MM.1S (cell line): ENCODE results near the gene CDK5.
A peak's percentile ranks its signal among the peaks of the same experiment; 100 is the strongest.
"Not testable (repeated sequence)": the region's sequence is repeated elsewhere in the genome, so short reads cannot be mapped to it uniquely, and the experiment has no call there.

ENCODE experiments used
- DNase-seq: peaks from one replicate; pipeline ENCODE4 v3.0.0-alpha.2; 2015
- H2AFZ ChIP-seq: fragments of 300-600 bp; sonication (generic); 2 replicates; pipeline ENCODE4 v1.6.0; 2016; ENCODE audit warnings: antibody characterized with exemption, low read length
- H3F3A ChIP-seq: fragments of 300-600 bp; sonication (generic); 2 replicates; pipeline ENCODE4 v1.6.1; 2016; ENCODE audit warnings: mild to moderate bottlenecking, antibody characterized with exemption, low read length, moderate library complexity, mixed read lengths; ENCODE audit not compliant: insufficient read depth
- H3K27ac ChIP-seq: fragments of 300-600 bp; sonication (generic); 2 replicates; pipeline ENCODE4 v1.5.1; 2016; ENCODE audit warnings: mild to moderate bottlenecking, low read length
- H3K27me3 ChIP-seq: fragments of 300-600 bp; sonication (generic); replicated peaks from 2 replicates; pipeline ENCODE4 v1.6.0; 2016; ENCODE audit warnings: low read length; ENCODE audit not compliant: insufficient read depth
- H3K36me3 ChIP-seq: fragments of 300-600 bp; sonication (generic); replicated peaks from 2 replicates; pipeline ENCODE4 v1.6.1; 2016; ENCODE audit warnings: mild to moderate bottlenecking, low read length, mixed read lengths; ENCODE audit not compliant: insufficient read depth
- H3K4me1 ChIP-seq: fragments of 300-600 bp; sonication (generic); 2 replicates; pipeline ENCODE4 v1.6.1; 2016; ENCODE audit warnings: low read length, mixed read lengths
- H3K4me2 ChIP-seq: fragments of 300-600 bp; sonication (generic); 2 replicates; pipeline ENCODE4 v1.6.0; 2016; ENCODE audit warnings: low read depth, low read length
- H3K4me3 ChIP-seq: fragments of 300-600 bp; sonication (generic); 2 replicates; pipeline ENCODE4 v1.5.1; 2016; ENCODE audit warnings: low read length, mixed read lengths
- H3K79me2 ChIP-seq: fragments of 300-600 bp; sonication (generic); 2 replicates; pipeline ENCODE4 v1.6.1; 2016; ENCODE audit warnings: mixed run types, low read length, mixed read lengths
- H3K9ac ChIP-seq: fragments of 300-600 bp; sonication (generic); 2 replicates; pipeline ENCODE4 v1.6.1; 2016; ENCODE audit warnings: low read length, mixed read lengths
- H3K9me2 ChIP-seq: fragments of 300-600 bp; sonication (generic); replicated peaks from 2 replicates; pipeline ENCODE4 v1.6.1; 2016; ENCODE audit warnings: mild to moderate bottlenecking, low read length, mixed read lengths; ENCODE audit not compliant: insufficient read depth
- H3K9me3 ChIP-seq: fragments of 300-600 bp; sonication (generic); replicated peaks from 2 replicates; pipeline ENCODE4 v1.6.1; 2016; ENCODE audit warnings: mild to moderate bottlenecking, low read length, mixed read lengths; ENCODE audit not compliant: insufficient read depth
- H4K20me1 ChIP-seq: fragments of 300-600 bp; sonication (generic); 2 replicates; pipeline ENCODE4 v1.6.1; 2016; ENCODE audit warnings: mild to moderate bottlenecking, low read length, moderate library complexity, mixed read lengths; ENCODE audit not compliant: insufficient read depth
- CTCF ChIP-seq: fragments of 300-600 bp; sonication (generic); IDR thresholded peaks from 2 replicates; pipeline ENCODE4 v1.5.1; 2016; ENCODE audit warnings: antibody characterized with exemption, low read length, mixed read lengths
- EZH2 ChIP-seq: fragments of 300-600 bp; sonication (generic); optimal IDR thresholded peaks from 2 replicates; pipeline ENCODE3; 2017; ENCODE audit warnings: low read depth, mild to moderate bottlenecking, antibody characterized with exemption, low read length, mixed read lengths
- EZH2phosphoT487 ChIP-seq: fragments of 300-600 bp; sonication (generic); IDR thresholded peaks from 2 replicates; pipeline ENCODE4 v1.6.1; 2018; ENCODE audit warnings: antibody characterized with exemption, low read length

CDK5 gene

GRCh38 chr7:151028131-151028947, 29.4 kb downstream of the CDK5 start, which contains the start of gene ABCB8:
TSS of gene ABCB8 (plus strand) at chr7:151028450. CDS start at chr7:151028516, 66 bp downstream.
- peak; percentile 100 for DNase-seq
- Histone ChIP-seq H3K79me2 (peaks cover 21% of the 10 kb centered on the region), H2AFZ (peak within 1 kb of the TSS; percentile 61), H3F3A (no peaks in the 10 kb centered on the region), H3K9me2 (no peaks in the 10 kb centered on the region), H3K27ac (peak within 1 kb of the TSS; percentile 77; the same call in 1 of the 2 replicates), H4K20me1 (no peaks in the 10 kb centered on the region), H3K36me3 (no peaks in the 10 kb centered on the region), H3K27me3 (no peaks in the 10 kb centered on the region), H3K4me2 (peak within 1 kb of the TSS; percentile 72), H3K4me3 (peak within 1 kb of the TSS; percentile 73), H3K9ac (peak within 1 kb of the TSS; percentile 80), H3K4me1 (peaks cover 13% of the 10 kb centered on the region), H3K9me3 (no peaks in the 10 kb centered on the region)
- TF ChIP-seq CTCF (peak; percentile 66), EZH2 (no peak)

DNA sequence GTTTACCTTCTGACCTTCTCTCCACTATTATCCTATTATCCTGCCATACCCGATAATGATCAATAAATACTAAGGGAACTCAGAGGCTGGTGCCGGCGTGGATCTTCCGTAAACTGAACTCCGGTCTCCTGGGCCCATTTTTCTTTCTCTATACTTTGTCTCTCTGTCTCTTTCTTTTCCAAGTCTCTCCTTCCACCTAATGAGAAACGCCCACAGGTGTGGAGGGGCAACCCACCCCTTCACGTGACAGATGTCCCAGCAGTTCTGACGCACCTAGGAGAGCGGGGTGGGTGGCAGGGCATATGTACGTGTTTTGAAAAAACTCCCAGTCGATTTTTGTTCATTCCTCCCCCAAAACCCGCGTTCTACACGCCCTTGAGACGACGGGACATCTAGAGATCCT, 30.0 kb downstream of the CDK5 start:
- H3K27ac ChIP-seq, result peak overlapping the region; percentile 51; the same call in 1 of the 2 replicates
- not testable (repeated sequence) for H3K9me3 ChIP-seq, DNase-seq, H3K9me2 ChIP-seq, H3K36me3 ChIP-seq, H3F3A ChIP-seq, H4K20me1 ChIP-seq, H3K27me3 ChIP-seq
- H3K79me2 ChIP-seq, result peaks cover 16% of the 10 kb centered on the region
- H3K4me3 ChIP-seq, result peak overlapping the region; percentile 64
- H3K9ac ChIP-seq, result peak overlapping the region; percentile 72
- peaks cover 13% of the 10 kb centered on the region for H3K4me1 ChIP-seq
- peak overlapping the region; percentile 54 for H2AFZ ChIP-seq
- H3K4me2 ChIP-seq, result peak overlapping the region; percentile 72

- H4K20me1 ChIP-seq, H3K9me3 ChIP-seq, H3K36me3 ChIP-seq, DNase-seq, H3K27me3 ChIP-seq, H3K9me2 ChIP-seq, H3F3A ChIP-seq: not testable (repeated sequence)
- Histone ChIP-seq H2AFZ (peak overlapping the region; percentile 54; the same call in 1 of the 2 replicates), H3K27ac (peak overlapping the region; percentile 51; the same call in 1 of the 2 replicates), H3K4me1 (peaks cover 13% of the 10 kb centered on the region), H3K9ac (peak overlapping the region; percentile 72; the same call in 1 of the 2 replicates), H3K4me2 (peak overlapping the region; percentile 72), H3K4me3 (peak overlapping the region; percentile 64), H3K79me2 (peaks cover 15% of the 10 kb centered on the region)
Measured at GRCh38 chr7:151026771-151027727, 30.6 kb downstream of the CDK5 start.

DNA sequence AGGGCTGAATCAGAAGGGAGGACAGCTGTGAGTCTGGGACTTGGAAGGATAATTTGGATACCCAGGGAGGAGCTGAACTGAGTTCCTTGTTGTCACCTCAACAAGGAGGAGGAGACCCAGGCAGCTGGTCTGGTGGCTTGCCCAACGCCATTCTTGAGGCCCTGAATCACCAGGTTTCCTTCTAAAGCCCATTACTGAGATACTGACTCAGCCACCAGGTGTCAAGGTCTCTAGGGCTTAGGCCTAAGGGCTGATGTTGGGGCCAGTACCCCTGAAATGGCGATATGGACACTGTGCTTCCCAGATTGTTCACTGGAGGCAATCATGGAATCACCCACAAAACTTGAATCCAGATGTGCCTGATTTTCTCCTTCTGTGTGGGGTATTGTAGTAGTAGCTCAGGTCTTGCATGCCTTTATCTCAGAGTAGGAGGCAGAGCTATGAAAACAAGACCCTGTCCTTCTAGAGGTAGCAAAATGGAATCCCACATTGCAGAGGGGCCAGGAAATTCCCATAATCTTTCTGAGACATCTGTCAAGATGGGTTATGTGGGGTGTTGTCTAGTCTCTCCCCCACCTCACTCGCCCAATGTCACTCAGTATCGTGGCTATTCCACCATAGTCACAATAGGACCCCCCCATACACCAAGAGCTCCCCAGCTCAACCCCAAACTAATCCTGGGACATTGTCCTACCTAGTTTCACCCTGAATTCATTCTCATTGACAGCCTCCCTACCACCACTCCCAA, 31.6 kb downstream of the CDK5 start:
- peak overlapping the region; percentile 4; the same call in 1 of the 2 replicates for H2AFZ ChIP-seq

More for the DNA sequence above, 31.6 kb downstream of the CDK5 start:
- peaks cover 15% of the 10 kb centered on the region for H3K79me2 ChIP-seq
- no peaks in the 10 kb centered on the region for H3K36me3 ChIP-seq
- H4K20me1 ChIP-seq, result no peaks in the 10 kb centered on the region
- TF ChIP-seq CTCF (no peak), EZH2phosphoT487 (no peak), EZH2 (no peak)
- H3K4me3 ChIP-seq, result no peak overlapping the region
- H3K27me3 ChIP-seq, result peaks cover 4% of the 10 kb centered on the region
- no peak overlapping the region for H3K27ac ChIP-seq
- no peak overlapping the region for H3K9ac ChIP-seq
- no peaks in the 10 kb centered on the region for H3K9me3 ChIP-seq
- H3F3A ChIP-seq, result no peaks in the 10 kb centered on the region
- H3K4me2 ChIP-seq, result no peak overlapping the region
- peaks cover 13% of the 10 kb centered on the region for H3K4me1 ChIP-seq
- no peaks in the 10 kb centered on the region for H3K9me2 ChIP-seq
- peak; percentile 37 for DNase-seq
